Measurements from ENCODE around the gene RAPGEF4. TPM values are rescaled to one million over a fixed set of nuclear protein-coding genes. Genes with fewer than 3 reads are reported as not detected.

RAPGEF4 gene
- total and polyA plus RNA-seq, 2 of the 13 experiments (the other 11 are each of a cell fraction or from before 2014, with no cell fraction given): 0.78 to 0.91 TPM

DNA sequence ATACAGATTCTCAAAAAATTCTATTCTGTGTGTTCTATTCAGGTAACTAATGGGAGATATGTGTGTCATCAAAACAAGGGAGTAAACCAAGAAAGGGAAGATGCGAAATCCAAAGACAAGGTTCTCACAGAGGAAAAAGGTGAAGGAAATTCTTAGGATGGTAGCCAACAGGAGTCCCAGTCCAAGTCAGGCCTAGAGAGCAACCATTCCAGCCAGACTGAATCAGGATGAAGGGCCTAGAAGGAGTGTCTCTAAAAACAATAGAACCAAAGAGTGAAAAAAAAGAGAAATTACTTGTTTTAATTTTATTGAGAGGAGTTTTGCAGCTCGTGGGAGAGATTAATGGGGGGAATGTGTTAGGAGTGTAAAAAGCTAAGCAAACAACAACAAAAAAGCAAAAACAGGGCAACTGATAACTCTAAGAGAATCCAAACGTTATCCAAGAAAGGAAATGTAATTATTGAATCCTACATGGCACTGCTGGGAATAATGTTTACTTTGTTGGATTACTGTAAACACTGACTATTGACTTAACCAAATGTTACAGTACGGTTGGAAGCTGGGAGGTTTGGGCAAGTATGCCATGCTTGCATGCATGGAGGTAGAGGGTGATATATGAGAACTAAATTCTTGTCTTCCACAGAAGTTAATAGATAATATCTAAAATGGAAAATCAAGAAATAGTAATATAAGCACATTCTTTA is 352.3 kb downstream of the RAPGEF4 start (continued):
- no peak for TF ChIP-seq ZNF619 (CRISPR knock-in tag; IDR thresholded peaks at IDR 0.05)
- no peak for TF ChIP-seq ZNF431 (CRISPR knock-in tag; IDR thresholded peaks at IDR 0.05; ENCODE audit: borderline replicate concordance, low read depth)
- TF ChIP-seq IRF2 (CRISPR knock-in tag; IDR thresholded peaks at IDR 0.05): 0 out of 2 replicates have a peak, but pooled peaks have one; percentile 31
- peak; percentile 63 for TF ChIP-seq GATAD2A (CRISPR knock-in tag; IDR thresholded peaks at IDR 0.05)
- no peak for TF ChIP-seq YY1 (IDR thresholded peaks at IDR 0.05; ENCODE audit: insufficient read depth, insufficient replicate concordance, low read depth, low read length)
- TF ChIP-seq SNAPC2 (CRISPR knock-in tag; IDR thresholded peaks at IDR 0.05): no peak
- no peak for TF ChIP-seq ZFP62 (CRISPR knock-in tag; IDR thresholded peaks at IDR 0.05)
- TF ChIP-seq YEATS4 (CRISPR knock-in tag; IDR thresholded peaks at IDR 0.05; ENCODE audit: borderline replicate concordance): no peak
- peak; percentile 80 for TF ChIP-seq FOXP1 (IDR thresholded peaks at IDR 0.05)
- peak; percentile 88 for TF ChIP-seq FOXP1 (CRISPR knock-in tag; IDR thresholded peaks at IDR 0.05)
- TF ChIP-seq, protein P1, sequence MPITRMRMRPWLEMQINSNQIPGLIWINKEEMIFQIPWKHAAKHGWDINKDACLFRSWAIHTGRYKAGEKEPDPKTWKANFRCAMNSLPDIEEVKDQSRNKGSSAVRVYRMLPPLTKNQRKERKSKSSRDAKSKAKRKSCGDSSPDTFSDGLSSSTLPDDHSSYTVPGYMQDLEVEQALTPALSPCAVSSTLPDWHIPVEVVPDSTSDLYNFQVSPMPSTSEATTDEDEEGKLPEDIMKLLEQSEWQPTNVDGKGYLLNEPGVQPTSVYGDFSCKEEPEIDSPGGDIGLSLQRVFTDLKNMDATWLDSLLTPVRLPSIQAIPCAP (CRISPR knock-in tag; IDR thresholded peaks at IDR 0.05; ENCODE audit: low read depth): no peak
- TF ChIP-seq LCORL (IDR thresholded peaks at IDR 0.05): peak; percentile 16; the same call in 1 of the 2 replicates
- TF ChIP-seq LCORL (CRISPR knock-in tag; IDR thresholded peaks at IDR 0.05): no peak
- no peak for TF ChIP-seq DR1 (CRISPR knock-in tag; IDR thresholded peaks at IDR 0.05)
- no peak for TF ChIP-seq GATAD1 (CRISPR knock-in tag; IDR thresholded peaks at IDR 0.05)
- TF ChIP-seq POGZ (CRISPR knock-in tag; IDR thresholded peaks at IDR 0.05): peak; percentile 63; the same call in 1 of the 2 replicates
- TF ChIP-seq ZNF83 (CRISPR knock-in tag; IDR thresholded peaks at IDR 0.05; ENCODE audit: borderline replicate concordance): no peak
- TF ChIP-seq ZKSCAN1 (IDR thresholded peaks at IDR 0.05; ENCODE audit: low read length): no peak
- TF ChIP-seq, protein P2, sequence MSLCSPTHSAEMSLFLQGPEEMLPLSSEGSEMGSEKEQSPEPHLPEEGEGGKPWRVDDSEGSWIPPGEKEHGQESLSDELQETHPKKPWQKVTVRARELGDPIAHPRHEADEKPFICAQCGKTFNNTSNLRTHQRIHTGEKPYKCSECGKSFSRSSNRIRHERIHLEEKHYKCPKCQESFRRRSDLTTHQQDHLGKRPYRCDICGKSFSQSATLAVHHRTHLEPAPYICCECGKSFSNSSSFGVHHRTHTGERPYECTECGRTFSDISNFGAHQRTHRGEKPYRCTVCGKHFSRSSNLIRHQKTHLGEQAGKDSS (CRISPR knock-in tag; IDR thresholded peaks at IDR 0.05; ENCODE audit: borderline replicate concordance, low read depth): no peak
- TF ChIP-seq ZSCAN5A (CRISPR knock-in tag; IDR thresholded peaks at IDR 0.05; ENCODE audit: borderline replicate concordance): no peak
- peak; percentile 88 for TF ChIP-seq ZNF644 (CRISPR knock-in tag; IDR thresholded peaks at IDR 0.05; ENCODE audit: low read depth)
- TF ChIP-seq ZNF3 (CRISPR knock-in tag; IDR thresholded peaks at IDR 0.05): no peak
- TF ChIP-seq ZNF629 (CRISPR knock-in tag; conservative IDR thresholded peaks at IDR 0.05): no peak
- TF ChIP-seq, protein P3, sequence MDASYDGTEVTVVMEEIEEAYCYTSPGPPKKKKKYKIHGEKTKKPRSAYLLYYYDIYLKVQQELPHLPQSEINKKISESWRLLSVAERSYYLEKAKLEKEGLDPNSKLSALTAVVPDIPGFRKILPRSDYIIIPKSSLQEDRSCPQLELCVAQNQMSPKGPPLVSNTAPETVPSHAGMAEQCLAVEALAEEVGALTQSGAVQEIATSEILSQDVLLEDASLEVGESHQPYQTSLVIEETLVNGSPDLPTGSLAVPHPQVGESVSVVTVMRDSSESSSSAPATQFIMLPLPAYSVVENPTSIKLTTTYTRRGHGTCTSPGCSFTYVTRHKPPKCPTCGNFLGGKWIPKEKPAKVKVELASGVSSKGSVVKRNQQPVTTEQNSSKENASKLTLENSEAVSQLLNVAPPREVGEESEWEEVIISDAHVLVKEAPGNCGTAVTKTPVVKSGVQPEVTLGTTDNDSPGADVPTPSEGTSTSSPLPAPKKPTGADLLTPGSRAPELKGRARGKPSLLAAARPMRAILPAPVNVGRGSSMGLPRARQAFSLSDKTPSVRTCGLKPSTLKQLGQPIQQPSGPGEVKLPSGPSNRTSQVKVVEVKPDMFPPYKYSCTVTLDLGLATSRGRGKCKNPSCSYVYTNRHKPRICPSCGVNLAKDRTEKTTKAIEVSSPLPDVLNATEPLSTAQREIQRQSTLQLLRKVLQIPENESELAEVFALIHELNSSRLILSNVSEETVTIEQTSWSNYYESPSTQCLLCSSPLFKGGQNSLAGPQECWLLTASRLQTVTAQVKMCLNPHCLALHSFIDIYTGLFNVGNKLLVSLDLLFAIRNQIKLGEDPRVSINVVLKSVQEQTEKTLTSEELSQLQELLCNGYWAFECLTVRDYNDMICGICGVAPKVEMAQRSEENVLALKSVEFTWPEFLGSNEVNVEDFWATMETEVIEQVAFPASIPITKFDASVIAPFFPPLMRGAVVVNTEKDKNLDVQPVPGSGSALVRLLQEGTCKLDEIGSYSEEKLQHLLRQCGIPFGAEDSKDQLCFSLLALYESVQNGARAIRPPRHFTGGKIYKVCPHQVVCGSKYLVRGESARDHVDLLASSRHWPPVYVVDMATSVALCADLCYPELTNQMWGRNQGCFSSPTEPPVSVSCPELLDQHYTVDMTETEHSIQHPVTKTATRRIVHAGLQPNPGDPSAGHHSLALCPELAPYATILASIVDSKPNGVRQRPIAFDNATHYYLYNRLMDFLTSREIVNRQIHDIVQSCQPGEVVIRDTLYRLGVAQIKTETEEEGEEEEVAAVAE (CRISPR knock-in tag; IDR thresholded peaks at IDR 0.05; ENCODE audit: borderline replicate concordance): no peak
- TF ChIP-seq ZNF343 (CRISPR knock-in tag; IDR thresholded peaks at IDR 0.05): no peak
- peak; percentile 32; the same call in 1 of the 2 replicates for TF ChIP-seq FOXK1 (CRISPR knock-in tag; IDR thresholded peaks at IDR 0.05; ENCODE audit: borderline replicate concordance, low read depth)

Measured in HepG2 (cell line).